ENCODE results near the gene MIXL1.

GRCh38 chr1:226185141-226186036, 38.1 kb upstream of the MIXL1 start:
- TF ChIP-seq, protein P1, sequence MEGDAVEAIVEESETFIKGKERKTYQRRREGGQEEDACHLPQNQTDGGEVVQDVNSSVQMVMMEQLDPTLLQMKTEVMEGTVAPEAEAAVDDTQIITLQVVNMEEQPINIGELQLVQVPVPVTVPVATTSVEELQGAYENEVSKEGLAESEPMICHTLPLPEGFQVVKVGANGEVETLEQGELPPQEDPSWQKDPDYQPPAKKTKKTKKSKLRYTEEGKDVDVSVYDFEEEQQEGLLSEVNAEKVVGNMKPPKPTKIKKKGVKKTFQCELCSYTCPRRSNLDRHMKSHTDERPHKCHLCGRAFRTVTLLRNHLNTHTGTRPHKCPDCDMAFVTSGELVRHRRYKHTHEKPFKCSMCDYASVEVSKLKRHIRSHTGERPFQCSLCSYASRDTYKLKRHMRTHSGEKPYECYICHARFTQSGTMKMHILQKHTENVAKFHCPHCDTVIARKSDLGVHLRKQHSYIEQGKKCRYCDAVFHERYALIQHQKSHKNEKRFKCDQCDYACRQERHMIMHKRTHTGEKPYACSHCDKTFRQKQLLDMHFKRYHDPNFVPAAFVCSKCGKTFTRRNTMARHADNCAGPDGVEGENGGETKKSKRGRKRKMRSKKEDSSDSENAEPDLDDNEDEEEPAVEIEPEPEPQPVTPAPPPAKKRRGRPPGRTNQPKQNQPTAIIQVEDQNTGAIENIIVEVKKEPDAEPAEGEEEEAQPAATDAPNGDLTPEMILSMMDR (IDR thresholded peaks at IDR 0.05) = no peak
- TF ChIP-seq POLR2A (IDR thresholded peaks at IDR 0.05) = no peak
